HG03280 (cell line): ENCODE results near the gene DNAH2.

Experiments
- ATAC-seq: cut with Tn5 transposase; IDR thresholded peaks from one replicate; pipeline ENCODE4 v1.9.1; 2021; ENCODE audit warnings: mild to moderate bottlenecking, moderate library complexity; ENCODE audit not compliant: unreplicated experiment

Gene DNAH2

DNA sequence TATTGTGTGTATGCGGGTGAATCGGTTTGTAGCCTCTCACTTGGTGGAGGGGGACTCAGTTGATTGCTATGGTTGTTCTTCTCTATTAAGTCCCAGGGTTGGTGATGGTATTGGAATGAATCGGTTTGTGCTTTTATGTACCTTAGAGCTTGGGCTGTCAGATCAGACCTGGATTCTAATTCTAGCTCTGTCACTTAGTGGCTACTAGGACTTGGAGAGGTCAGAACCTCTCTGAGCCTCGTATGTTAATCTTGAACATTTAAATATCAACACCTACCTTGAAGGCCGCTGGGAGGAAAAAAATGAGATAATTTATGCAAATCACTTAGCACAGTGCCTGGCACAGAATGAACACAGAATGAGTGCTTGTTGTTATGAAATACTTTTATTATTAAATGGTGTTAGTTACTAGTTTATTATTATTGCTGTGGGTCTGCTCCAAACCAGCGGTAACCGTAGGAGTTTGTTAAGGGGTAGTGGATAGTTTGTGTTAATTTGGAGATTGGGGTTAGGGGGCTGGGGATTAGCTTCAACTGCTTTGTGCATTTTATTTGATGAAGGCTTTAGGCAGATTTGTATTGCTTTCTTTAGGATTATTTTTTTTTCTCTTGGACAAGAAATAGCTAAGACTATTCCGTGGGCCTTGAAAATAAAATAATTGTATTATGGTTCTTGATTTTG is 120.0 kb downstream of the DNAH2 start:
- no peak for ATAC-seq

GRCh38 chr17:7838090-7839075 is 120.8 kb downstream of the DNAH2 start:
- no peak for ATAC-seq

DNA sequence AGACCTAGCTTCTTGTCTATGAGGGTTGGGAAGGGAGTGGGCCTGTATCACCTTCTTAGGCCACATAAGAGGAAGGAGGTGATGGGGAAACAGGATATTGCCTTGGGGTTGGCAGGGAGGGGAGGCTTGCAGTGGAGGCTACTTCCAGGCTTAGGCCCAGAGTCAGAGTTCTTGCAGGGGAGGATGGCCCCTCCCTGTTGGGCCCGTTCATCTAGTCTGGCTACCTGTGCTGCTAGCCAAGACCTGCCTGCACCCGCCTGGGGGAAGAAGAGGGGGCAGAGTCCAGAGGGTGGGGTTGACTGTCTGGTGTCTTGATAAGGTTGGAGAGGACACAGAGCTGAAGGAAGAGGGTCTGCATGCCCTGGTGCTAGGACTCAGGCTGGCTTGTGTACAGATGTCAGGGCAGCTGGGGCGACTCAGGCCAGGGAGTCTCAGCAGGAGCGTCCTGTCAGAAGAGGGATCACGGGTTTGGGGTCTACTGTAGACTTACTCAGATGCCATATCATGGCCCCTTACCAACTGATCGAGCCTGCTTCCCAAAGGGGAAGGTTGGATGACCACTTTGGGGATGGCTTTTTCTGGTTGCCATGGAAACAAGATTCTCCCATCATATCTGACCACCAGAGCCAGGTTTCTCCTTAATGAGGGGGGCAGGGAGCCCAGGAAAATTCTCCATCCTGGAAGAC is 121.8 kb downstream of the DNAH2 start:
- ATAC-seq = no peak

DNA sequence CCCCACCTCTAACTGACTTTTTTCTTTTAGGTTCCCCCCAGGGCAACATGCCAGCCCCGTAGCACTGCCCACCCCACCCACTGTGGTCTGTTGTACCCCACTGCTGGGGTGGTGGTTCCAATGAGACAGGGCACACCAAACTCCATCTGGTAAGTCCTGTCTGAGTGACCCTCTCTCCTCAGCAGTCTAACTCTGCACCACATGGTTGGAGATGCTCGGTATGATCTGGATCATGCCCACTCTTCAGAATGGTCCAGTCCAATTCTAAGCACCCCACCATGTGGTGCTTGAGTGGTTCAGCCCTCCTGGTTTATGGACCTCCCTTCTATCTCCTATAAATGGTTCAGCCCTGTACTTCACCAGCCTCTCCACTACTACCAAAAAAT is 122.3 kb downstream of the DNAH2 start:
- ATAC-seq = no peak

GRCh38 chr17:7840441-7840840 is 122.9 kb downstream of the DNAH2 start:
- no peak for ATAC-seq

DNA sequence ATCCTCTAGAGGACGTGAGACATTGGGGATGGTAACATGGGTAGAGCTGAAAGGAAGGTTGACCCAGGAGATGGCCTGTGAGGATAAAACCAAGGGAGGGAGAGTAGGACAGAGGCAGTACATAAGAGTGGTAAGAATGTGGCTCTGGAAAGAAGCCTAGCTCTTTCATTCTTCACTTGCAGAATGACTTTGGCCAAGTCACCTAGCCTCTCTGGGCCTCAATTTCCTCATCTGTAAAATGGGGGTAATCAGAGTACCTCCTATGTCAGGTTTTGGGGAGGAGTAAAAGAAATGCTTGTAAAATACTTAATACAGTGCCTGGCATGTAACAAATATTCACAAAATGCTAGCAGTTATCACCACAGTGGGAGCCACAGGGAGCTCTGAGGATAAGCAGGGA is 123.3 kb downstream of the DNAH2 start:
- ATAC-seq = no peak

- ATAC-seq = peak; percentile 5
Observed at GRCh38 chr17:7841396-7841914, 123.9 kb downstream of the DNAH2 start.

- peak; percentile 24 for ATAC-seq
Observed at GRCh38 chr17:7841915-7842379, 124.4 kb downstream of the DNAH2 start.

DNA sequence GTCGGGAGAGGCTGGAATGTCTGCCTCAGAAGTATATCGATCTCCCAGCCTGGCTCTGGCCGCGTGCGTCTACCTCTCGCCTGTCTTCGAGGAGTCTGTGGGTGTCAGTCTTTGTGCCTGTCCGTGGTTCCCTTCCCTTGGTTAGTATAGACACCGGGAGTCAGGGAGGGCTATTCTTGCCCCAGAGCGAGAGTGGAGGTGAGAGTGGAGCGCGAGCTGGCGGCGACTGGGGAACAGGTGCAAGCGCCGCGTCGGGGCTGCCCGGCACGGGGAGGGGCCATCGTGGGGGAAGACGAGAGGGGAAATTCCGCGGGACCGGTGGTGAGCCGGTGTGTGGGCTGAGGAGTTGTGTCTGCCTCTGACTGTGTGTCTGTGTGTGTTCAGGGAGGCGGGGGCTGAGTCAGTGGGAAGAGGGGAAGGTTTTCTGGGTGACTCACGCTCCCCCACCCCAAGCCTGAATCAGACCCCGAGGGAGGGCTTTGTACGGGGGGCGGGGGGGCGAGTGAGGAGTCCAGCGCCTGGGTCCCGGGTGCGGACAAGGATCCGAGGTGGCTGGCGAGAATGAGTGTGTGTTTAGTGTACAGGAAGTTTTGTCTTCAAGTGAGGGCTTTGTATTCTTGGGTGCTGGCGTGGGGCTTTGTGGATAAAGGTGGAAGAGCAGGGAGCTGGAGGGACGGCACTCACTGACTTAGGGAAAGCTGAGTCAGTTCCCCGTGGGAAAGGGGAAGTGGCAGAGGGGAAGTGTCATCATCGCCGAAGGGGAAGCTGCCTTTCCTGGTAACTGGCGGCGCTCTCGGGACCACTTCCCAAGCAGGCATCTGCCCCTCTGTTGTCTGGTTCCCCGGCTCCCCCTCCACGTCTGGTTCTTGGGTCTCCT is 125.1 kb downstream of the DNAH2 start:
- ATAC-seq = peak; percentile 28

- ATAC-seq = peak; percentile 0
Observed at GRCh38 chr17:7843257-7843535, 125.7 kb downstream of the DNAH2 start.

GRCh38 chr17:7843536-7844291 is 126.2 kb downstream of the DNAH2 start:
- peak; percentile 36 for ATAC-seq

GRCh38 chr17:7844292-7845154 is 127.0 kb downstream of the DNAH2 start:
- peak; percentile 43 for ATAC-seq

- ATAC-seq = no peak
Observed at GRCh38 chr17:7845359-7846062, 128.0 kb downstream of the DNAH2 start.

DNA sequence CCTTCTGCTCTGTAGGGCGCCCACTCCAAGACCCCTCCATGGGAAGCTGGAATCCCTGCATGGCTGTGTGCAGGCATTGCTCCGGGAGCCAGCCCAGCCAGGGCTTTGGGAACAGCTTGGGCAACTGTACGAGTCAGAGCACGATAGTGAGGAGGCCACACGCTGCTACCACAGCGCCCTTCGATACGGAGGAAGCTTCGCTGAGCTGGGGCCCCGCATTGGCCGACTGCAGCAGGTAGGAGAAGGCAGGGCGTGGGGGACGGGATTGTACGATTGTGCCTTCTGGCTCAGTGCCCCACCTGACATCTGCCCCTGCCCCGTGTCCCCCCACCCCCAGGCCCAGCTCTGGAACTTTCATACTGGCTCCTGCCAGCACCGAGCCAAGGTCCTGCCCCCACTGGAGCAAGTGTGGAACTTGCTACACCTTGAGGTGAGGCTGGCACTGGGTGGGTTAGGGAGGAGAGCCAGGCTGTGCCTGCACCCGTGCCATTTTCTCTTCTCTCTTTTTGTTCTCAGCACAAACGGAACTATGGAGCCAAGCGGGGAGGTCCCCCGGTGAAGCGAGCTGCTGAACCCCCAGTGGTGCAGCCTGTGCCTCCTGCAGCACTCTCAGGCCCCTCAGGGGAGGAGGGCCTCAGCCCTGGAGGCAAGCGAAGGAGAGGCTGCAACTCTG is 128.7 kb downstream of the DNAH2 start:
- ATAC-seq = no peak

DNA sequence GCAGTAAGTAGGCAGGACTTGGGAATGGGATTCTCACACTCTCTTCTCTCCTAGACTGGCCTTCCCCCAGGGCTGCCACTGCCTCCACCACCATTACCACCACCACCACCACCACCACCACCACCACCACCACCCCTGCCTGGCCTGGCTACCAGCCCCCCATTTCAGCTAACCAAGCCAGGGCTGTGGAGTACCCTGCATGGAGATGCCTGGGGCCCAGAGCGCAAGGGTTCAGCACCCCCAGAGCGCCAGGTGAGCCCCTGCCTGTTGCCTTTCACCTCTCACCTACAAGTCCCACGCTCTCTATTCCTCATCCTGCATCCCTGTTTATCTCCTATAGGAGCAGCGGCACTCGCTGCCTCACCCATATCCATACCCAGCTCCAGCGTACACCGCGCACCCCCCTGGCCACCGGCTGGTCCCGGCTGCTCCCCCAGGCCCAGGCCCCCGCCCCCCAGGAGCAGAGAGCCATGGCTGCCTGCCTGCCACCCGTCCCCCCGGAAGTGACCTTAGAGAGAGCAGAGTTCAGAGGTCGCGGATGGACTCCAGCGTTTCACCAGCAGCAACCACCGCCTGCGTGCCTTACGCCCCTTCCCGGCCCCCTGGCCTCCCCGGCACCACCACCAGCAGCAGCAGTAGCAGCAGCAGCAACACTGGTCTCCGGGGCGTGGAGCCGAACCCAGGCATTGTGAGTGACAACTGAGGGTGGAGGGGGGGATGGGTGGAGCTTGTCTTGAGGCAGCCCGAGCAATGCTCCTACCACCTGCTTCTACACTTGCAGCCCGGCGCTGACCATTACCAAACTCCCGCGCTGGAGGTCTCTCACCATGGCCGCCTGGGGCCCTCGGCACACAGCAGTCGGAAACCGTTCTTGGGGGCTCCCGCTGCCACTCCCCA is 129.5 kb downstream of the DNAH2 start:
- no peak for ATAC-seq

DNA sequence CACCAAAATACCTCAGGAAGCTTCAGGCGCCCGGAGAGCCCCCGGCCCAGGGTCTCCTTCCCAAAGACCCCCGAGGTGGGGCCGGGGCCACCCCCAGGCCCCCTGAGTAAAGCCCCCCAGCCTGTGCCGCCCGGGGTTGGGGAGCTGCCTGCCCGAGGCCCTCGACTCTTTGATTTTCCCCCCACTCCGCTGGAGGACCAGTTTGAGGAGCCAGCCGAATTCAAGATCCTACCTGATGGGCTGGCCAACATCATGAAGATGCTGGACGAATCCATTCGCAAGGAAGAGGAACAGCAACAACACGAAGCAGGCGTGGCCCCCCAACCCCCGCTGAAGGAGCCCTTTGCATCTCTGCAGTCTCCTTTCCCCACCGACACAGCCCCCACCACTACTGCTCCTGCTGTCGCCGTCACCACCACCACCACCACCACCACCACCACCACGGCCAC is 130.6 kb downstream of the DNAH2 start:
- ATAC-seq = no peak
